H1 (cell line): Measurements from ENCODE around the gene SPIRE2. TPM values are rescaled to one million over a fixed set of nuclear protein-coding genes. Genes with fewer than 3 reads are reported as not detected.

Source experiments
- BCL11A ChIP-seq, 2 experiments: IDR thresholded peaks; one replicate each; pipeline ENCODE4 v1.6.1; 2011; ENCODE audit warnings: low read depth in 2 of 2, low read length in 2 of 2, mild to moderate bottlenecking in 2 of 2
- CREB1 ChIP-seq: IDR thresholded peaks from 2 replicates; pipeline ENCODE4 v1.6.1; 2012; ENCODE audit warnings: inconsistent platforms
- EGR1 ChIP-seq: IDR thresholded peaks from 2 replicates; pipeline ENCODE4 v1.6.1; 2011; ENCODE audit warnings: low read depth, low read length, borderline replicate concordance
- JUN ChIP-seq: IDR thresholded peaks from 2 replicates; pipeline ENCODE4 v1.6.1; 2011; ENCODE audit warnings: low read depth, mild to moderate bottlenecking, improper control_type of control experiment, low read length
- KDM1A ChIP-seq: fragments of 200-600, 300-600 bp; sonication (generic); IDR thresholded peaks from 2 replicates; pipeline ENCODE4 v1.7.1; 2016; ENCODE audit warnings: mild to moderate bottlenecking, low read length, borderline replicate concordance
- SUZ12 ChIP-seq: fragments of 200-600 bp; sonication (generic); IDR thresholded peaks from 2 replicates; pipeline ENCODE4 v1.6.1; 2012; ENCODE audit warnings: mild to moderate bottlenecking, inconsistent platforms, low read length, moderate library complexity, mixed read lengths
- polyA plus RNA-seq, 7 experiments: library from polyadenylated mRNA; depleted of rRNA in 3 of 7; stranded (reverse) in 5 of 7; unstranded in 2 of 7; fragments of >200 nt in 5 of 7; fragments of 200-250 nt in 2 of 7; gene quantifications; 1 replicate in 5 of 7; 2 replicates in 1 of 7; 4 replicates in 1 of 7; pipeline versions ENCODE4 v1.2.1 to v1.2.3, GENCODE V29; 2011 to 2013; ENCODE audit warnings: missing spikeins in 2 of 7, mixed read lengths in 2 of 7
- total RNA-seq: library from RNA; stranded (reverse); fragmentation: NEBNext Ultra II Directional; extraction: Animal tissue kit (Norgen Biotek cat#: 25700); gene quantifications from 2 replicates; pipeline ENCODE4 v1.2.1, GENCODE V29; 2021

Gene SPIRE2
- total and polyA plus RNA-seq, 2 of the 8 experiments (the other 6 are each of a cell fraction or from before 2014, with no cell fraction given): 7.4 to 15.4 TPM

DNA sequence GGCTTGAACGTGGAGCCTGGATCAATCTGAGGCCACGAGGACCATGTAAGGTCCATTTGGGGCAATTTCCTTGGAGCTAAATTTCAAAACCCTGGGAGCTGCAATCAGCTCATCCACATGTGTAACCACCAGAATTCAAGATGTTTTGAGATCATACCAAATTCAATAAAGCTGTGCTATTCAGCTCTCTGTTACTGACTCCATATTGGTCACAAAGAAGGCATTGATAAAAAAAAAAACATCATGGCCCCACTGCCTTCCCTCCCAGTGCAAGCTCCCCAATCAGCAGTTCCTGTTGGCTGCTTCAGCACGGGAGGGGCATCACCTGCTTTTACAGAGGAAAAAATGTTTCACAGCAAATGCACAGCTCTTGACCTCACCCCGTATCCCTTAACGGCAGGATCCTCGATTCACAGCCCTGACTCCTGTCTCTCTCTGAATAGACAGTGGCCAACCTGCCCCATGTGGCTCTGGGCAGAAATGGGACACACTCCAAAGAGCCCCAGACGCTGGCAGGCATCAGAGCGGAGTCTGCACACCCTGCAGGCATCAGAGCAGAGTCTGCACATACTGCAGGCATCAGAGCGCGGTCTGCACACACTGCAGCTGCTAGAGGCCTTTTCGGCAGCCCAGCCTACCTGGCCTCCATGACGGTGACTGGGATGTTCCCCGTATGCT lies 48.9 kb upstream of the SPIRE2 start (continued):
- TF ChIP-seq JUN (no peak), EGR1 (no peak), CREB1 (no peak), KDM1A (no peak), BCL11A (IDR thresholded peaks at IDR 0.05; ENCODE audit: low read depth in 2 of 2, low read length in 2 of 2) (no peak), SUZ12 (no peak)
